ENCODE data around the gene MLN.

- TF ChIP-seq CTCF (conservative IDR thresholded peaks at IDR 0.05; ENCODE audit: low read length) (no peak), EZH2phosphoT487 (IDR thresholded peaks at IDR 0.05; ENCODE audit: borderline replicate concordance) (no peak)
Observed at GRCh38 chr6:33841868-33842267, 38.1 kb upstream of the MLN start.
